Measurements from ENCODE around the gene LPCAT3.

Gene LPCAT3

DNA sequence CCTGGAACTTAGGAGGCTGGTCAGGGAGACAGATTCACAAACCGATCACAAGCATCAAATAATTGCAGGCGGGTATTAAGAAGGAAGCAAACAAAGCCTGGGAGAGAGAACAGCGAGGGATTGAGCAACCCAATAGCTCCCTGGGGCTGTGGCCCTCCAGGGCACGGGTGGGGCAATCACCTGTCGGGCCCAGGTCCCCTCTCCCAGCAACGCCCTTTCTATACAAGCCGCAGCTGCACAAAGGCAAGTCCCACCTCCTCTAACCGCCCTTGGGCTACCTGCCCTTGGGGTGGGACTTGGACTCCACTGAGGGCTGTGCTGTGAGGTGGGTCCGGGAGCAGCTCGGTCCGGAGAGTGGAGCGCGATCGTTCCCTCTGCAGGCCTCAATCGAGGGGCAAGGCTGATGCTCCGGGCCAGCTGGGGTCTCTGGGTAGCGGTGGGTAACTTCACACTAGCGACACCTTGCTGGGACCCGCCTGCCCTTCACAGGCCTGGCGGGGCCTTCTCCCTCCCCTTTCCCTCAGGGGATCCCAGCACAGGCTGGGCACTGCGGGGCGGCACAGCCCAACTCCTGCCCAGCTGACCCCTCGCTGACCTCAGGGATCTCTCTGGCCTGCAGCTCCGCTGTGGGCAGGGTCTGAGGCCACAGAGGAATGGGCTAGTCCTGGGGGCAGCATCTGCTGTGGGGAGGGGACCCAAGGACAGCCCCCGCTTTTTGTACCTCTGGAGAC is 55.8 kb downstream of the LPCAT3 start:
- DNase-seq: no peak

DNA sequence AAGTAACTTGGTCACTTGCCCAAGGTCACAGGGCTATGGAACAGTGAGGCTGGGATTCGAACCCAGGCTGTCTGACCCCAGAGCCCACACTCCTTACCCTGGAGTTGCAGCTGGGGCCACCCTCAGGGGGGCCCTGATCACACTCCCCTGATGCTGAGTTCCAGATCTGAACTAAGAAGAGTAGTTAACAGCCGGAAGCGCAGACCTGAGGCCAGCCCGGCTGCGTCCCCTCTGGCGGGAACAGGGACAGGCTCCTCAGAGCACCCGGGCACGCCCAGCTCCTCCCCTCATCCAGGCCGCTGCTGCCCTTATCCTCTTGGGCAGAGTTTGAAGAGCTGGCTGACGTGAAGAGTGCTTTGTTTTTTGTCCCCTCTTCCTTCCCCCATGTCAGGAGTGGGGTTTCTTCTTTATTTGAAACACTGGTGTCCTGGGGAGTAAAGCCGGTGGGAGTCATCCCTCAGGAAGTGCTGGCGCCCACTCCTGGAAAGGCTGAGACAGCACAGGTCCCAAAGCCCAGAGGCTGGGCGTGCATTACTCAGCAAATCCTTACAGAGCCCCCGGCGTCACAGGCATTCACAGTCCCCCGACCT is 56.5 kb downstream of the LPCAT3 start:
- peak; percentile 76 for DNase-seq

DNA sequence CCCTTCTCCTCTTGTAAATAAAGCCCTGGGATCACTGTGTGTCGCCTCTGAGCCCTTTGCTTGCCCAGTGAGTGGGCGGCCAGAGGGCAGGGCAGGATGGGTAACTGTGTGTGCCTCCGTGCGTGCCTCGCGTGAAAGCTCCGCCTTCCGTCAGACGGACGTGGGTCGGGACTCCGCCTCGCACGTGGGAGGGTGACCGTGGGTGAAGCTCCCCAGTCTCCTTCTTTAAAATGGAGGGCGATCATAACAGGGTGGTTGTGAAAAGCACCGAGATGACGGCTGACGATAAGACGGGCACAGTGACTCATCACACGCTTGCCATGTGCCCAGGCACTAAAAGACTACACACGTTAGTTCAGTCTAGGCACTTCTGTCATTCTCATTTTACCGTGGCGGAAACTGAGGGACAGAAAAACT is 57.0 kb downstream of the LPCAT3 start:
- DNase-seq: peak; percentile 14

DNA sequence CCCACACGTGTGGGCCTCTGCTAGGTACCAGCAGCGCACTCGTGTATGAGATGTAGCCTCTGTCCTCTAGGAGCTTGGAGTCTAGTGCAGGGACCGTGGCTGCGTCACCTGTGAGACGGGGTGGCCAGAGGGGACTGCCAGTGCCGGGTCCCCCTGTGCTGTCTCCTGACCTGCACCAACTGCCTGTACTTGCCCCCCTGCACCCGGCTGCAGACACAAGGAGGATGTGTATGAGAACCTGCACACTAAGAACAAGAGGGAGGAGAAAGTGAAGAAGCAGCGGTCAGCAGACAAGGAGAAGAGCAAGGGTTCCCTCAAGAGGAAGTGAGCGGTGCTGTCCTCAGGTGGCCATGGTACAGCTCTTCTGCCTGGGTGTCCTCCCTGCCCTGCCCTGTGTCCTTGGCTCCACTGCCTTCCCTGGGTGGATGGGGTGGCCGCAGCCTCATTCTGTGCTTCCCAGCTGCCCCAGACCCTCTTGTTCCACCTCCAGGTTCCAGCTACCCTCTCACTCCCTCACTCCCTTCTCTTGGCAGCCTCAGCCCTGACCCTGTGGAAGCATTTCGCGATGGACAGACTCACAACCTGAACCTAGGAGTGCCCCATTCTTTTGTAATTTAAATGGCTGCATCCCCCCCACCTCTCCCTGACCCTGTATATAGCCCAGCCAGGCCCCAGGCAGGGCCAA is 57.5 kb downstream of the LPCAT3 start:
- no peak for DNase-seq

DNA sequence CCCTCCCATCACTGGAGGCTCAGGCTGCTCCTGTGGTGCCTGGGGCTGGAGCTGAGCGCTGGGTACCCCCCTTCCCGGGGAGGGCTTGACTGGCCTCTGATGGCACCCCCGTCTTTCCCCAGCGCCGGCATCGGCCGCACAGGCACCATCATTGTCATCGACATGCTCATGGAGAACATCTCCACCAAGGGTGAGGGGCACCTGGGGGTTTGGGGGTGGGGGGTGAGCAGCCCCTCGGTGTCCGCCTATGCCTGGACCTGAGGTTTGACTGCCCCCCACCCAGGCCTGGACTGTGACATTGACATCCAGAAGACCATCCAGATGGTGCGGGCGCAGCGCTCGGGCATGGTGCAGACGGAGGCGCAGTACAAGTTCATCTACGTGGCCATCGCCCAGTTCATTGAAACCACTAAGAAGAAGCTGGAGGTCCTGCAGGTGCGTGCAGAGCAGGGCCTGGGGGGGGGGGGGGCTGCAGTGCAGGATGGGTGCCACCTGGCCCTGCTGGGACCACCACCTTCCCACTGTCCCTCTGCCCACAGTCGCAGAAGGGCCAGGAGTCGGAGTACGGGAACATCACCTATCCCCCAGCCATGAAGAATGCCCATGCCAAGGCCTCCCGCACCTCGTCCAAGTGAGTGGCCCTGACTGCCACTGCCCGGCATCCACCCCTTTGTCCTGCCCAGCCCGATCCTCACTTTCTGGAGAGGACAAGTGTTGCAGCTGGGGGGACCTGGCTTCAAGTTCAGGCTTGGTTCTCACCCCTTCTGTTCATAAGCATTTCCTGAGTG is 58.3 kb downstream of the LPCAT3 start:
- DNase-seq: no peak

DNA sequence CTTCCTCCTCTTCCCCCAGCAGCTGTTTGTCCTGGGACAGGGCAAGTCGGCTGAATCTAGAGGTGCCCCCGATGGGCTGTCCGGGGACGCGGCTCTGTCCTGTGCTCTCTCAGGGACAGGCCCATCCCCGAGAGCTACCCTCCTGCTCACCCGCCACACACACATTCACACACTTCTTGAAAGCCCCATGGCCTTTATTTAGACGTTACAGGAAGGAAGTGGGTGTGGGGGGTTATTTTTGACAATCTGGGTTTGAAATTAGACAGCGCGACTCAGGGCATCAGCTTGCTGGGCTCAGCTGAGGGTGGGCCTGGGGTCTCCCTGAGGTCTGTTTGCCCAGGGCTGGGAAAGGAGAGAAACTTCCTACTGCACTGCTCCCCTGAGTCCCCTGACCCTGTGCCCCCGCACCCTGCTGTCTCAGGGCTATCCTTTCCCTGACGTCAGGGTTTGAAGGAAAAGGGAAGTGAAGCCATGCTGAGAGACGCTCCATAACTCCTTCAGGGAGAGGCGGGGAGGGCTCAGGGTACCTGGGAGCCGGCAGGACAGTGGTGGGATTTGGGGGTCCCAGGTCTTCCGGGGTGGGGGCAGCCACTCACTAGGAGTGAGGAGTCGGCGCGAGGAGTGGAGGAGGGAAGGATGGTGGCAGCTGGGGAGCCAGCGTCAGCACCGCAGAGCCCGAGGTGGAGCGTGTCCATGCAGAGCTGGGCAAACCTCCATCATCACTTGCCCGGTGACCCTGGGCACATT is 59.0 kb downstream of the LPCAT3 start:
- no peak for DNase-seq

DNA sequence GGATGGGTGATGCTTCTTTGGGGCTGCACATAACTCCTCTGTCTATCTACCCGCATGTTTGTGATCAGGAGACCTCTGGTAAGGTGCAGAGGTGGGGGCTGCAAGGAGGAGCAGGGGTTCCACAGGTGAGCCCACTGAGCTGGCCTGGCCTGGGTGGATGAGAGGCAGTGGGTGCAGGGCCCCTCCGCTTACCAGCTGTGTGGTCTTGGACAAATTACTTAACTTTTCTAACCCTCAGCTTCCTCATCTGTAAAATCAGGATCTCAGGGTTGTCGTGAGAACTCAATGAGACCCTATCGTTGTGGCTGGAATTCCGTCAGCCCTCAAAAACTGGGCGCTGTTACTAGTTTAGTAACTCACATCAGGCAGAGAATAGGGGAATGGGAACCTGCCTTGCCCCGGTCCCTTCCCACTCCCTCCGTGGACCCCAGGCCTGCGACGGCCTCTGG is 59.6 kb downstream of the LPCAT3 start:
- DNase-seq: no peak

DNA sequence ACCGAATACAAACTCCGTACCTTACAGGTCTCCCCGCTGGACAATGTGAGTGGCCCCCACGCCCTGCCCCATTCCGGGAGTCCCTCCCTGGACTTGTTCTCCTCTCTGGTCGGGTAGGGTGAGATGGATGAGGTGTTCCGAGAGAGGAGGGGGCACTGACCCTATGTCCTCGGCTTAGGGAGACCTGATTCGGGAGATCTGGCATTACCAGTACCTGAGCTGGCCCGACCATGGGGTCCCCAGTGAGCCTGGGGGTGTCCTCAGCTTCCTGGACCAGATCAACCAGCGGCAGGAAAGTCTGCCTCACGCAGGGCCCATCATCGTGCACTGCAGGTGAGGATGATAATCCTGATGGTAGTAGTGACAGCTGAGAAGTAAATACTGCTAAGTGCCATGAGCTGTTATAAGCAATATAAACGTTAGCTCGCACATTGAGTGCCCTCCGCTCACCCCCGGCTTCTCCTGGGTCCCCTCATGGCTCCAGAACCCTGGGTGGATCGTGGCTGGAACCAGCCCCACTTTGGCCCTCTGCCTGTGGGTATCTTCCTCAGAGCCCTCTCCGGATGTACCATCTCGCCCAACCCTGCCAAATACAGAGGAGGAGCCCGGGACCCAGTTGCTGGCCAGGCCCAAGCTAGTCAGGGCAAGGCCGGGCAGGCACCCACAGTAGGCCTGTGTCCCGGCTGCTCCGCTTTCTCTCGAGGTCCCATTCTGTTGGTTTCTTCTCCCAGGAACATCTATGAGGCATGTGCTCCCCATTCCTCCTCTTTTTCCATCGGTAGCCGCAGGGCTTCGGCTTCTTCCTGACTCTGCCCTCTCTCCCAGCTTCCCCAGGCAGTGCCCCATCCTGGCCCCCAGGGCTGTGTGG is 60.3 kb downstream of the LPCAT3 start:
- no peak for DNase-seq

DNA sequence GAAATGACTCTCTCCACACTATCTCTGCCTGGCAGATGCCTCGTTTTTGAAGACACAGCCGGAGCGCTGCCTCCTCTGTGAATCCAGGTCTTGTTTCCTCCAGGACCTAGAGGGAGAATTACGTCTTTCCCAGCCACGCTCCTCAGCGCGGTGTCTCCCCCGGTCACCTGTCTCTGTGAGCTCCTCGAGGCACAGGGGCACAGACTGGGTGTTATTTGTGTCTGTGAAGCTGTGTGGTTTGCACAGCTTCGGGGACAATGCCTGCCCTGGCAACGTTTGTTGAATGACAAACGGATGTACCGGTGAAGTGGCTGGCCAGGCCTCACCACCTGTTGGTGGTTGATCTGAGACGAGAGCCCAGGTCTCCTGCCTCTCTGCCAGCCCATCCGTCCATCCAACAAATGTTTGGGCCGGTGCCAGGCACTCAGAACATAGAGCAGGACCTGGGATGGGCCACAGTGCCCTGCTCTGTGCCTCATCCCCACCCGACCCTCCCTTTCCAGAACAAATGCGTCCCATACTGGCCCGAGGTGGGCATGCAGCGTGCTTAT is 61.0 kb downstream of the LPCAT3 start:
- no peak for DNase-seq

DNA sequence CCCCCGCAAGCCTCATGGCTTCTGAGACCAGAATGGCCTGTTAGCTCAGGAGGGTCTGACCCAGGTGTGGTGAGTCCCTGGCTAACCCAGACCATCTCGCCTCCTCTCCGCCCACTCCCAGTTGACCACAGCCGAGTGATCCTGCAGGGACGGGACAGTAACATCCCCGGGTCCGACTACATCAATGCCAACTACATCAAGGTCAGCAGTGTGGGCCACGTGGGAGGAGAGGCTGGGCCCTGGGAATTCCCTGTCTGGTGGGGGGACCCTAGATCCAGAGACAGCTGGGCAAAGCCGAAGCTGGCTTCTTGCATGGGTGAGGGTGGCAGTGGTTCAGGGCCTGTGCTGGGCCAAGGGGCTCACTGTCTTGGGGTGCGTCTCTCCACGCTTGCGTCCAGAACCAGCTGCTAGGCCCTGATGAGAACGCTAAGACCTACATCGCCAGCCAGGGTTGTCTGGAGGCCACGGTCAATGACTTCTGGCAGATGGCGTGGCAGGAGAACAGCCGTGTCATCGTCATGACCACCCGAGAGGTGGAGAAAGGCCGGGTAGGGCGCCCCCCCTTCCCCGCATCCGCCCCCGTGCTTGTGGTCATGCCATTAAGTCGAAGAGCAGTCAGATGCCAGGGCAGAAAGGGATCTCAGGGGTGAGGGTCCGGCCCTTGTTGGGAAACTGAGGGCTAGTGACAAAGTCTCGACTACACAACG is 62.1 kb downstream of the LPCAT3 start:
- no peak for DNase-seq

DNA sequence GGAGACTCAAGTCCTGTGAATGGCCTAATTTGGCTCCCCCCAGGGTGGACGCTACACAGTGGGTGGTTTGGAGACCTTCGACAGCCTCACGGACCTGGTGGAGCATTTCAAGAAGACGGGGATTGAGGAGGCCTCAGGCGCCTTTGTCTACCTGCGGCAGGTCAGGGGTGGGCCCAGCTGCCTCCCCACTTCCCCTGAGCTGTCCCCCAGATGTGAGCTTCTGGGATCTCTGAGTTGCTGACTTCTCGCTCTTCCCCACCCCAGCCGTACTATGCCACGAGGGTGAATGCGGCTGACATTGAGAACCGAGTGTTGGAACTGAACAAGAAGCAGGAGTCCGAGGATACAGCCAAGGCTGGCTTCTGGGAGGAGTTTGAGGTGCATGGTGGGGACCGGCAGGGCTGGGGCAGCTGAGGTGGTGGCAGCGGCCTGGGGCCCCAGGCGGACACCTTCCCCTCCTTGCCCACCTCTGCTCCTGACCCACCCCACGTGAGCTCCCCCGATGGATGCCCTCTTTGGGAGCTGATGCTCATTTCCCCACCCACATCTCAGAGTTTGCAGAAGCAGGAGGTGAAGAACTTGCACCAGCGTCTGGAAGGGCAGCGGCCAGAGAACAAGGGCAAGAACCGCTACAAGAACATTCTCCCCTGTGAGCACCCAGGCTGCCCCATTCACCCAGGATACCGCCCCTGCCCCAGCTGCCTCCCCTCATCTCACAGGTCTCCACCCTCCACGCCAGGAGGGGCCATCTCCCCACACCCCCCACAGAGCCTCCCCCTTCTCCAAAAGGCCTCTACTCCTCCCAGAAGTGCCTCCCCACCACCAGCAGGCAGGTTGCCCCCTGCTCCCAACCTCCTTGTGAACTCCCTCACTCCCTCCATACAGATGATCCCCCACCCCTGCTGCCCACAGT is 62.9 kb downstream of the LPCAT3 start:
- no peak for DNase-seq

DNA sequence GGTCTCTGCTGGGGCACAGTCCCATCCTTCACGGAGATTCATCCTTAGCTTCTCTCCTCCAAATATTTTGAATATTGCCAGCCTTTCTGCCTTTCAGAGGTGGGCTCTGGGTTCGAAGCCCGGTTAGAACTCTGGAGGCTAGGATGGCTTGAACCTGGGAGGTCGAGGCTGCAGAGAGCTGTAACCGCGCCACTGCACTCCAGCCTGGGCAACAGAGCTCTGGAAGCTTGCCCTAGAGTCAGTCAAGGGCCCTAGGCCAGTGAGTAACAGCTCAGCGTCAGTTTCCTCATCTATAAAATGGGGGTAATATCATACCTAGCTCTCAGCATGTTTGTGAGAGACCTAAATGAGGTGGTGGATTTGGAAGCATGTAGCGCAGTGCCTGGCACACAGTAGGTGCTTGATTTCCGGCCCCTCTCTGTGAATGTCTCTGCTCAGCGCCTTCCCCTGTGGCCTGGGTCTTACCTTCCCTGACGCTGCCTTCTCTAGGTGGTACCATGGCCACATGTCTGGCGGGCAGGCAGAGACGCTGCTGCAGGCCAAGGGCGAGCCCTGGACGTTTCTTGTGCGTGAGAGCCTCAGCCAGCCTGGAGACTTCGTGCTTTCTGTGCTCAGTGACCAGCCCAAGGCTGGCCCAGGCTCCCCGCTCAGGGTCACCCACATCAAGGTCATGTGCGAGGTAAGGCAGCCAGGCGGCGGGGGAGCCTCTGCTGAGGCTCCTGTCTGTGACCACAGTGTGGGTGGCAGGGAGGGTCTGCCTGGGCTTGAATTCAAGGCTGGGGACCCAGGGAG is 63.8 kb downstream of the LPCAT3 start:
- no peak for DNase-seq

DNA sequence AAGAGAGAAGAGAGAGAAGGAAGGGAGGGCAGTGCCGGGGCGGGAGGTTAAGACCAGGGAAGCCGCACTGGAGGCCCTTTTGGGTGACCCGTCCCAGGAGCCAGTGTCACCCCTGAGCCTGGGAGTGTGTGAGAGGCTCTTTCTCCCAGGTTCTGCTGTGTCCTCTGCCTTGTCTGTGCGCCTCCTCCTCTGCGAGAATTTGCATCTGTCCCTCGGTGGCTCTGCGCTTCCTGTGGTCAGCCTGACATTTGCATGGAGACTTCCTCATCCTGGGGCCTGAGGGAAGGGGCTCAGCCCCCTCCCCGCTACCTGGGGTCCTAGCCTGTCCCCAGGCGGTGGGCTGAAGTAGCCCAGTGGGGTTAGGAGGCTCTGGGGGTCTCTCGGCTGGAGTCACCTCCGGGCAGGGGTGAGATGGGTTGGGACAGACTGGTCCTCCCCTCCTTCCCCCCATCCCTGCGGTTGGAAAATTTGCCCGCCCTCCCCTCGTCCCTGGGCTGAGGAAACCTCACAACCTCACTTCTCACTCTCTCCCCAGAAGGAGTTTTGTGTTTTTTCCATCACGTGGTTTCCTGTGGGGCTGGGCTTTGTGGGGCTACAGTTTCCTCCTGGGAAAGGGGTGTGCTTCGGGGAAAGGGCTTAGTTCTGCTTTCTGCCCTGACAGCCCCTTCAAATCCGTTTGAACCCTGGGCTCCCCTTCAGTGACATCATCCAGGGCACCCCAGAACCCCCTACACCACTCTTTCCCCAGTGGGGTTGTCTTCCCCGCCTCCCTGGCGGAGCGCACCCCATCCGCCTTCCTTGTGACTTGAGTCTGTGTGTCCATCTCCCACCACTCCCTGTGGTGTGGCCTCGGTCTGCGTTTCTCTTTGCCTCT is 64.6 kb downstream of the LPCAT3 start:
- DNase-seq: no peak

DNA sequence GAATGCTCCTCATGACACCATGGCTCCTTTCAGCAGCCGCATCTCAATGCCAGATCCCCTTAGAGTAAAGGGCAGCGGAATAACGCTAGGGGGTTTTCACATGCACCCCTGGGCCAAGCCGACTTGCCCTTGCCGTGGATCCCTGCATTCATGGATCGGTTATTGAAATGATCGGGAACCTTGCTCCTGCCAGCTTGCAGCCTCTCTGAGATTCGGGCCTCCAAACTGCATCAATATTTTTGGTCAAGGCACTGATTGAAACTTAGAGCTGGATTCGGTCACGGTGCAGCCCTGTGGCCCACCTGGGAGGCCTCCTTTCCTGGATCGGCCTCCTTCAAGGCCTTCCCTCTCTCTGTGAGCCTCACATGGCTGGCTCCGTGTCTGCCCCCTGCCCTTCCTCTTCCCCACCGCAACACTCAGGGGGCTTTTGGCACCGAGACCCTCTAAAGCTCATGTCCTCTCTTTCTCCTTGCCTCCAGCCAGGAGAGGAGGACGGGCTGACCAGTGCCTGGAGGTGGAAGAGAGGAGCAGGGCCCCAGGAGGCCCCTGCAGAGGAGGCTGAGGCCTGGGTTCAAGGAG is 65.3 kb downstream of the LPCAT3 start:
- DNase-seq: no peak

DNA sequence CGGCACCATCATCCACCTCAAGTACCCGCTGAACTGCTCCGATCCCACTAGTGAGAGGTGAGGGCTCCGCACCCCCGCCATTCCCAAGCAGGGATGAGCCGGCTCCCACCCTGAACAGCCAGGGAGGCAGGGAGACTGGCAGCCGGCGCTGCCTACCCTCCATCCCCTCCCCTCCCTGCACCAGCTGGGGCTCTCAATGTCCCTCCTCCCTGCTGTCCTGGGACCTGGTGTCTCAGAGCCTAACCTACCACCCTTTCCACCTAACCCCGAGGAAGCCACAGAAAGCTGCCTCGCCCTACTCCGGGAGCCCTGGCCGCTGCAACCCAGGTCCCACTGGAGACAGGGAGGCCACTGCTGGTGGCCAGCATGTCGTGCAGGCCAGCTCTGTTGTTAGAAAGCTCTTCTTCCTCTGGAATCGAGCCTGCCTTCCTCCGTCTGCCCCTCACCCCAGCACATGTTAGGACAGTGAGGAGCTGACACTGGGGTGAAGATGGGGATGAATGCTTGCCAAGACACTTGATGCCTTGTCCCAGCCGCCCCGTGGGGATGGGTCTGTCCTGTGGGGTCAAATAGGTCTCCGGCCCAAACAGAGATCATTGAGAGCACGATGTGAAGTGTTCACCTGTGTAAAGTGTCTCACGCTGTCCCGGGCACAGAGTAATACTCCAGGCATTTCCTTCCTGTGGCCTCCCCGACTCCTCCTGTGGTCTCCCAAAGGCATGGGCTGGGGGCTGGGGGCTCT is 66.0 kb downstream of the LPCAT3 start:
- DNase-seq: no peak

DNA sequence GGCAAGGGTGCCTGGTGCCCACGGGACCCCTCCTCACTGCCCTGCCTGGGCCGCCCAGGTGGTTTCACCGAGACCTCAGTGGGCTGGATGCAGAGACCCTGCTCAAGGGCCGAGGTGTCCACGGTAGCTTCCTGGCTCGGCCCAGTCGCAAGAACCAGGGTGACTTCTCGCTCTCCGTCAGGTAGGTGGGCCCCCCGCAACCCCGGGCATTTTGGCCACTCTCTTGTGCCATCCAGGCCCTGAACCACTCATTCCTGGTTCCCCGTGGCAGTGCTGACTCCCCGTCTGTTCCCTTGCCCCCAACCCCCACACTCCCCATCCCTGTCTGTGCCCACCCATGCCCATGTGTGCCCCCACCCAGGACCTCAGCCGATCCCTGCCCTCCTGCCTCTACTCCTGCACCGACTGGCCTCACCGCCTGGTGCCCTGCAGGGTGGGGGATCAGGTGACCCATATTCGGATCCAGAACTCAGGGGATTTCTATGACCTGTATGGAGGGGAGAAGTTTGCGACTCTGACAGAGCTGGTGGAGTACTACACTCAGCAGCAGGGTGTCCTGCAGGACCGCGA is 66.6 kb downstream of the LPCAT3 start:
- DNase-seq: no peak
